K562 (cell line): ENCODE measurements around the gene FES. TPM values are rescaled to one million over a fixed set of nuclear protein-coding genes. Genes with fewer than 3 reads are reported as not detected.

ENCODE experiments used
- BMI1 ChIP-seq: fragments of 150-350 bp; IDR thresholded peaks from 2 replicates; pipeline ENCODE4 v1.6.1; 2014; ENCODE audit warnings: low read length
- CBFB ChIP-seq: sonication (generic); formaldehyde crosslinking; IDR thresholded peaks from 2 replicates; pipeline ENCODE4 v1.4.0; 2020; ENCODE audit warnings: mild to moderate bottlenecking, missing genetic modification reagents
- GABPA ChIP-seq: fragments of 200-800 bp; sonication (Bioruptor generic); conservative IDR thresholded peaks from 2 replicates; pipeline ENCODE4 v1.6.1; 2016; ENCODE audit warnings: low read depth, missing genetic modification characterization, missing compliant biosample characterization
- HDAC1 ChIP-seq, 2 experiments: fragments of 450-650 bp; IDR thresholded peaks; 2 replicates each; pipeline ENCODE4 v1.6.1; 2016 to 2017; ENCODE audit warnings: inconsistent platforms in 1 of 2, mild to moderate bottlenecking in 1 of 2, moderate library complexity in 1 of 2
- HNRNPLL ChIP-seq: fragments of 200-400 bp; formaldehyde crosslinking; IDR thresholded peaks from 2 replicates; pipeline ENCODE4 v1.6.1; 2017; ENCODE audit warnings: low read length, low read depth, mild to moderate bottlenecking; ENCODE audit not compliant: poor library complexity, severe bottlenecking
- JUN ChIP-seq, 2 experiments: sonication (generic) in 1 of 2; formaldehyde crosslinking in 1 of 2; IDR thresholded peaks; 2 replicates each; pipeline versions ENCODE4 v1.6.1 to v1.8.0; 2012 to 2022; ENCODE audit warnings: borderline replicate concordance in 2 of 2, mild to moderate bottlenecking in 2 of 2, improper control_type of control experiment in 1 of 2, low read depth in 1 of 2, low read length in 1 of 2, missing genetic modification reagents in 1 of 2
- LCOR ChIP-seq: sonication (generic); formaldehyde crosslinking; IDR thresholded peaks from 2 replicates; pipeline ENCODE4 v1.8.0; 2022; ENCODE audit warnings: mild to moderate bottlenecking, missing genetic modification reagents
- MCM7 ChIP-seq, 2 experiments: fragments of 450-650 bp; IDR thresholded peaks; 2 replicates each; pipeline ENCODE4 v1.6.1; 2016 to 2018
- NKRF ChIP-seq: fragments of 450-650 bp; IDR thresholded peaks from 2 replicates; pipeline ENCODE4 v1.6.1; 2016; ENCODE audit warnings: borderline replicate concordance
- POLR2AphosphoS5 ChIP-seq: IDR thresholded peaks from 2 replicates; pipeline ENCODE4 v1.6.1; 2011; ENCODE audit warnings: mild to moderate bottlenecking, low read depth, low read length, moderate library complexity; ENCODE audit not compliant: control insufficient read depth, insufficient read depth
- POLR2H ChIP-seq: IDR thresholded peaks from 2 replicates; pipeline ENCODE4 v1.6.1; 2016; ENCODE audit warnings: missing genetic modification characterization, low read depth, mild to moderate bottlenecking, control low read depth, missing compliant biosample characterization, moderate library complexity
- SRSF9 ChIP-seq: fragments of 200-400 bp; formaldehyde crosslinking; IDR thresholded peaks from 2 replicates; pipeline ENCODE4 v1.6.1; 2017; ENCODE audit warnings: low read depth, low read length, borderline replicate concordance
- TEAD2 ChIP-seq: fragments of 450-650 bp; IDR thresholded peaks from 2 replicates; pipeline ENCODE4 v1.6.1; 2016; ENCODE audit warnings: missing genetic modification characterization, control low read depth, missing compliant biosample characterization
- ZBTB1 ChIP-seq: sonication (generic); formaldehyde crosslinking; IDR thresholded peaks from 2 replicates; pipeline ENCODE4 v1.8.1; 2023; ENCODE audit warnings: missing genetic modification reagents, low read depth, mild to moderate bottlenecking, borderline replicate concordance
- ZBTB43 ChIP-seq: sonication (generic); formaldehyde crosslinking; IDR thresholded peaks from 2 replicates; pipeline ENCODE4 v1.8.0; 2023; ENCODE audit warnings: mild to moderate bottlenecking, missing genetic modification reagents
- ZNF217 ChIP-seq: sonication (generic); formaldehyde crosslinking; IDR thresholded peaks from 2 replicates; pipeline ENCODE4 v1.8.0; 2022; ENCODE audit warnings: mild to moderate bottlenecking, missing genetic modification reagents
- ZNF436 ChIP-seq: fragments of 250-450, 450-650 bp; sonication (Bioruptor Pico); formaldehyde crosslinking; IDR thresholded peaks from 2 replicates; pipeline ENCODE4 v1.7.0; 2020; ENCODE audit warnings: mild to moderate bottlenecking
- ZNF695 ChIP-seq: fragments of 450-650 bp; formaldehyde crosslinking; IDR thresholded peaks from 2 replicates; pipeline ENCODE4 v1.4.0; 2020; ENCODE audit warnings: mild to moderate bottlenecking, moderate library complexity
- ZNF764 ChIP-seq: fragments of 250-450 bp; sonication (Bioruptor Pico); IDR thresholded peaks from 2 replicates; pipeline ENCODE4 v1.4.0; 2020; ENCODE audit warnings: low read depth, mild to moderate bottlenecking, moderate library complexity
- ZNF830 ChIP-seq: fragments of 250-450 bp; sonication (Bioruptor Pico); IDR thresholded peaks from 2 replicates; pipeline ENCODE4 v1.5.0; 2021; ENCODE audit warnings: mild to moderate bottlenecking
- ZSCAN32 ChIP-seq: fragments of 450-650 bp; formaldehyde crosslinking; IDR thresholded peaks from 2 replicates; pipeline ENCODE4 v1.4.0; 2020; ENCODE audit warnings: mild to moderate bottlenecking, moderate library complexity
- polyA plus RNA-seq, 8 experiments: library from polyadenylated mRNA; depleted of rRNA in 4 of 8; stranded (reverse) in 5 of 8; unstranded in 3 of 8; fragments of >200 nt; fragmentation: Nextera tagmentation in 2 of 8; fragmentation: Illumina TruSeq in 1 of 8; extraction: Ambion mirVana in 2 of 8; extraction: Trizol in 1 of 8; gene quantifications; 2 replicates each; pipeline versions ENCODE4 v1.2.1 to v1.2.3, GENCODE V29; 2011 to 2014; ENCODE audit warnings: inconsistent platforms in 1 of 8, missing spikeins in 1 of 8
- total RNA-seq, 7 experiments: library from RNA; depleted of rRNA in 6 of 7; stranded (reverse); fragments of >200 nt in 6 of 7; fragmentation: Illumina TruSeq in 2 of 7; extraction: Trizol in 2 of 7; gene quantifications; 2 replicates each; pipeline versions ENCODE4 v1.2.1 to v1.2.3, GENCODE V29; 2011 to 2021; ENCODE audit warnings: low replicate concordance in 1 of 7

The FES gene
- total and polyA plus RNA-seq, 9 of the 15 experiments (the other 6 are each of a cell fraction or from before 2014, with no cell fraction given): 0.38 to 2.6 (median 0.82) TPM

DNA sequence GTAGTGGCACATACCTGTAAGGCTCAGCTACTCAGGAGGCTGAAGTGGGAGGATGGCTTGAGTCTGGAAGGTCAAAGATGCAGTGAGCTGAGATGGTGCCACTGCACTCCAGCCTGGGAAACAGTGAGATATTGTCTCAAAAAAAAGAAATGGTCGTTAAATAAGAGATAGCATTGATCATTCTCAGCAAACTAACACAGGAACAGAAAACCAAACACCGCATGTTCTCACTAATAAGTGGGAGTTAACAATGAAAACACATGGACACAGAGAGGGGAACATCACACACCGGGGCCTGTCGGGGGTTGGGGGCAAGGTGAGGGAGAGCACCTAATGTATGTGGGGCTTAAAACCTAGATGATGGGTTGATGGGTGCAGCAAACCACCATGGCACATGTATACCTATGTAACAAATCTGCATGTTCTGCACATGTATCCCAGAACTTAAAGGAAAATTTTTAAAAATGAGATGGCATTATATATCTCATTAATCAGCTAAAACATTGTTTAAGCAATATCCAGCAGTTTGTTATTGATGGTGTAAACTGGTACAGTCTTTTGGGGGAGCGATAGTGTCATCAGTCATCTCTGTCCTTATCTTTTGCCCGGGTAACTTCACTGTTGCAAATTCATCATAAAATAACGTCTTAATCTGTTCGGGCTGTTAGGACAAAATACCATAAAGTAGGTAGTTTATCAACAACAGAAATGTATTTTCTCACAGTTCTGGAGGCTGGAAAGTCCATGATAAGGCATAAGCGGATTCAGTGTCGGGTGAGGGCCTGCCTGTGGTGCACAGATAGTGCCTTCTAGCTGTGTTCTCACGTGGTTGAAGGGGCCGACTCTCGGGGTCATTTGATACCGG, 17.1 kb downstream of the FES start (continued):
- no peak for TF ChIP-seq ZNF217 (CRISPR knock-in tag)
- TF ChIP-seq ZBTB1 (CRISPR knock-in tag): no peak
- TF ChIP-seq TEAD2 (tag): no peak
- no peak for TF ChIP-seq ZSCAN32 (CRISPR knock-in tag)
- TF ChIP-seq LCOR (CRISPR knock-in tag): peak; percentile 66
- TF ChIP-seq BMI1: no peak
- TF ChIP-seq ZNF830: no peak
- peak; percentile 36; the same call in 1 of the 2 replicates for TF ChIP-seq JUN (IDR thresholded peaks at IDR 0.05; ENCODE audit: borderline replicate concordance, low read depth, low read length)
- TF ChIP-seq JUN (CRISPR knock-in tag; IDR thresholded peaks at IDR 0.05; ENCODE audit: borderline replicate concordance): no peak
- TF ChIP-seq SRSF9: no peak
- no peak for TF ChIP-seq GABPA (tag)
- no peak for TF ChIP-seq NKRF
- TF ChIP-seq HDAC1 (IDR thresholded peaks at IDR 0.05): peak; percentile 71 to 84; a peak in 3 of 4 replicates
- TF ChIP-seq ZNF764 (CRISPR knock-in tag): no peak
- no peak for TF ChIP-seq HNRNPLL
- TF ChIP-seq ZNF436 (CRISPR knock-in tag): no peak
- peak; percentile 98 for TF ChIP-seq POLR2AphosphoS5
- no peak for TF ChIP-seq POLR2H (tag)
- no peak for TF ChIP-seq CBFB (CRISPR knock-in tag)
- TF ChIP-seq ZNF695 (CRISPR knock-in tag): no peak
- no peak for TF ChIP-seq MCM7 (IDR thresholded peaks at IDR 0.05)
- TF ChIP-seq ZBTB43: no peak
